ENCODE measurements around the gene AGBL2.
A peak's percentile ranks its signal among the peaks of the same experiment; 100 is the strongest.

AGBL2 gene

DNA sequence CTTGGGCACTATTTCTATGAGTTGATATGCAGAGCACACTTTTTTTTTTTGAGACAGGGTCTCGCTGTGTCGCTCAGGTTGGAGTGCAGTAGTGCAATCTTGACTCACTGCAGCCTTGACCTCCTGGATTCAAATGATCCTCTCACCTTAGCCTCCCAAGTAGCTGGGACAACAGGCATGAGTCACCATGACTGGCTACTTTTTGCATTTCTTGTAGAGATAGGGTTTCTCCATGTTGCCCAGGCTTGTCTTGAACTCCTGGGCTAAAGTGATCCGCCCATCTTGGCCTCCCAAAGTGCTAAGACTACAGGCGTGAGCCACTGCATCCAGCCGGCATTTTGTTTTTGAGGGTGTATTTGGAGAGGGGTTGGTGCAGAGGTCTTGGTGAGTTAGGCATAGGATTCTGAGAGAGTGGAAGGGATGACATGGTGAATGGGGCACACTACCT lies 42.9 kb downstream of the AGBL2 start:
- H3K36me3 ChIP-seq (ENCODE audit: insufficient read depth, low read length), result no peaks in the 10 kb centered on the region
- TF ChIP-seq, protein P1, sequence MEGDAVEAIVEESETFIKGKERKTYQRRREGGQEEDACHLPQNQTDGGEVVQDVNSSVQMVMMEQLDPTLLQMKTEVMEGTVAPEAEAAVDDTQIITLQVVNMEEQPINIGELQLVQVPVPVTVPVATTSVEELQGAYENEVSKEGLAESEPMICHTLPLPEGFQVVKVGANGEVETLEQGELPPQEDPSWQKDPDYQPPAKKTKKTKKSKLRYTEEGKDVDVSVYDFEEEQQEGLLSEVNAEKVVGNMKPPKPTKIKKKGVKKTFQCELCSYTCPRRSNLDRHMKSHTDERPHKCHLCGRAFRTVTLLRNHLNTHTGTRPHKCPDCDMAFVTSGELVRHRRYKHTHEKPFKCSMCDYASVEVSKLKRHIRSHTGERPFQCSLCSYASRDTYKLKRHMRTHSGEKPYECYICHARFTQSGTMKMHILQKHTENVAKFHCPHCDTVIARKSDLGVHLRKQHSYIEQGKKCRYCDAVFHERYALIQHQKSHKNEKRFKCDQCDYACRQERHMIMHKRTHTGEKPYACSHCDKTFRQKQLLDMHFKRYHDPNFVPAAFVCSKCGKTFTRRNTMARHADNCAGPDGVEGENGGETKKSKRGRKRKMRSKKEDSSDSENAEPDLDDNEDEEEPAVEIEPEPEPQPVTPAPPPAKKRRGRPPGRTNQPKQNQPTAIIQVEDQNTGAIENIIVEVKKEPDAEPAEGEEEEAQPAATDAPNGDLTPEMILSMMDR (conservative IDR thresholded peaks at IDR 0.05; ENCODE audit: low read length), result no peak
- TF ChIP-seq EZH2phosphoT487 (IDR thresholded peaks at IDR 0.05; ENCODE audit: borderline replicate concordance), result no peak
- H3K79me2 ChIP-seq (ENCODE audit: insufficient read depth, low read length), result no peaks in the 10 kb centered on the region
- H3F3A ChIP-seq (ENCODE audit: low read depth), result no peaks in the 10 kb centered on the region
- no peak overlapping the region for H2AFZ ChIP-seq (ENCODE audit: low read length)
- H3K9ac ChIP-seq (ENCODE audit: low read depth, low read length, poor library complexity, severe bottlenecking), result no peak overlapping the region
- no peaks in the 10 kb centered on the region for H3K9me3 ChIP-seq (ENCODE audit: insufficient read depth, low read depth, low read length)
- H3K4me1 ChIP-seq (ENCODE audit: insufficient read depth, low read length, poor library complexity, severe bottlenecking), result peaks cover 4% of the 10 kb centered on the region
- H3K4me2 ChIP-seq (ENCODE audit: low read depth, low read length, poor library complexity, severe bottlenecking), result no peak overlapping the region
- no peak overlapping the region for H3K4me3 ChIP-seq (ENCODE audit: low read length, poor library complexity, severe bottlenecking)
- H4K20me1 ChIP-seq (ENCODE audit: insufficient read depth, low read length, poor library complexity, severe bottlenecking), result no peaks in the 10 kb centered on the region
- no peaks in the 10 kb centered on the region for H3K9me2 ChIP-seq (replicated peaks; ENCODE audit: low read depth, low read length)
- H3K27me3 ChIP-seq (ENCODE audit: insufficient read depth, low read length, poor library complexity, severe bottlenecking), result no peaks in the 10 kb centered on the region

DNA sequence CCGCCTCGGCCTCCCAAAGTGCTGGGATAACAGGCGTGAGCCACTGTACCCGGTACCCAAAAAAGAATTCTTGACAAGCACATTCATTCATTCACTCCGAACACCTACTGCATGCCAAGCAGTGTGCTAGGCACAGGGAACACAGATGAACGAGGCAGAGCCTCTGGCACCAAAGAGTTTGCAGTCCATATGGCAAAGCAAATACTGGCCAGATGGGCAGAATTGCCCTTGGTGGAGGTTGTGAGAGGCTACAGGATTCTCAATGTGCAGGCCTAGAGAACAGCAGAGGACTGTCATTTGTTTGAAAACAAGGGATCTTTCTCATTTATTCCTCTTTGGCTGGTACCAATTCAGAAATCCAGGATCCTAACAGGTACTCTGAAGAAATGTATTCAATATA lies 45.3 kb downstream of the AGBL2 start:
- Histone ChIP-seq H4K20me1 (ENCODE audit: insufficient read depth, low read length, poor library complexity, severe bottlenecking) (no peaks in the 10 kb centered on the region), H3K79me2 (ENCODE audit: insufficient read depth, low read length) (no peaks in the 10 kb centered on the region), H3K9me2 (replicated peaks; ENCODE audit: low read depth, low read length) (no peaks in the 10 kb centered on the region), H3K4me3 (ENCODE audit: low read length, poor library complexity, severe bottlenecking) (no peak overlapping the region), H3K36me3 (ENCODE audit: insufficient read depth, low read length) (no peaks in the 10 kb centered on the region), H3K9ac (ENCODE audit: low read depth, low read length, poor library complexity, severe bottlenecking) (no peak overlapping the region), H3F3A (ENCODE audit: low read depth) (no peaks in the 10 kb centered on the region), H3K4me2 (ENCODE audit: low read depth, low read length, poor library complexity, severe bottlenecking) (no peak overlapping the region), H3K27me3 (ENCODE audit: insufficient read depth, low read length, poor library complexity, severe bottlenecking) (no peaks in the 10 kb centered on the region), H3K4me1 (ENCODE audit: insufficient read depth, low read length, poor library complexity, severe bottlenecking) (peaks cover 4% of the 10 kb centered on the region), H3K9me3 (ENCODE audit: insufficient read depth, low read depth, low read length) (no peaks in the 10 kb centered on the region), H2AFZ (ENCODE audit: low read length) (no peak overlapping the region)
- TF ChIP-seq EZH2phosphoT487 (IDR thresholded peaks at IDR 0.05; ENCODE audit: borderline replicate concordance), result no peak
- TF ChIP-seq, protein P1 (conservative IDR thresholded peaks at IDR 0.05; ENCODE audit: low read length), result no peak

DNA sequence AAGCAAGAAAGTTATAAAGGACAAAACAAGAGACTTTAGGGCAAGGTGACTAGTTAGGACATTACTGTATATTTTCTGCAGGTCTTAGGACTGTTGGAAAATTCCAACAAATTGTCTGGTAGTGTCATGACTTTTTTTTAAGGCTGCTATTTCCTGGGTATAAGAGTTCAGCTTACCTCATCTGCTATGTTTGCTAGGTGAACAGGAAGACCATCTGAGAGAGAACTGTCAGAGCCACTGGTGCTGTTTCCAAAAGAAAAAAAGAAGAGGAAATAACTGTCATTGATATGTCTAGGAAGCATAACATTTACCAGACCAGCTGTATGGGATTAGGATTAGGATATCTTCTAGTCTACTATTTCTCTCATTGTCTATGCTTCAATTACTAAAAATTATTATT lies 46.5 kb downstream of the AGBL2 start:
- no peaks in the 10 kb centered on the region for H3K9me3 ChIP-seq (ENCODE audit: insufficient read depth, low read depth, low read length)
- no peak overlapping the region for H3K4me3 ChIP-seq (ENCODE audit: low read length, poor library complexity, severe bottlenecking)
- H3K36me3 ChIP-seq (ENCODE audit: insufficient read depth, low read length), result no peaks in the 10 kb centered on the region
- H2AFZ ChIP-seq (ENCODE audit: low read length), result peak overlapping the region; percentile 56
- H4K20me1 ChIP-seq (ENCODE audit: insufficient read depth, low read length, poor library complexity, severe bottlenecking), result no peaks in the 10 kb centered on the region
- H3K79me2 ChIP-seq (ENCODE audit: insufficient read depth, low read length), result no peaks in the 10 kb centered on the region
- no peaks in the 10 kb centered on the region for H3K9me2 ChIP-seq (replicated peaks; ENCODE audit: low read depth, low read length)
- H3K4me1 ChIP-seq (ENCODE audit: insufficient read depth, low read length, poor library complexity, severe bottlenecking), result peaks cover 4% of the 10 kb centered on the region
- H3F3A ChIP-seq (ENCODE audit: low read depth), result no peaks in the 10 kb centered on the region
- TF ChIP-seq EZH2phosphoT487 (IDR thresholded peaks at IDR 0.05; ENCODE audit: borderline replicate concordance), result no peak
- TF ChIP-seq, protein P1 (conservative IDR thresholded peaks at IDR 0.05; ENCODE audit: low read length), result no peak
- no peaks in the 10 kb centered on the region for H3K27me3 ChIP-seq (ENCODE audit: insufficient read depth, low read length, poor library complexity, severe bottlenecking)
- no peak overlapping the region for H3K9ac ChIP-seq (ENCODE audit: low read depth, low read length, poor library complexity, severe bottlenecking)
- no peak overlapping the region for H3K4me2 ChIP-seq (ENCODE audit: low read depth, low read length, poor library complexity, severe bottlenecking)
